DMS114 treated with DMSO at 0.1 percent for 48 hours (cell line): ENCODE data around the gene MT4.

Source experiments
- DNase-seq: peaks from one replicate; lab custom pipeline; 2025; ENCODE audit not compliant: unreplicated experiment; lab: John Stamatoyannopoulos, UW

MT4 gene

DNA sequence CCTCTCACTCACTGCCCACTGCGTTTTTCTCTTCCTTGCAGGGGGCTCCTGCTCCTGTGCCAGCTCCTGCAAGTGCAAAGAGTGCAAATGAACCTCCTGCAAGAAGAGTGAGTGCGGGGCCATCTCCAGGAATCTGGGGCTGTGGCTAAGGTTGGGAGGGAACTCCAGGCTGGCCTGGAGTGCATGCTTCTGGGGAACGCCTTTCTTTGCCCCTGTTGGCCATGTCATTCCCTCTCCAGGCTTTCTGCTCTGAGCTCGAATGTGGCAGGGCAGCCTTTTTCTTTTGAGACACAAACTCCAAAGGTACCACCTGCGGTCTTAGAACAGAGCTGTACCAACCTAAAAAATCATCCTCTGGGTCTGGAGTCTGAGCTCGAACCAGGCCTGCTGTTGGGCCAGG is 53.3 kb downstream of the MT4 start:
- DNase-seq, result no peak
